Psoas muscle (tissue), 8 donors: ENCODE measurements around the gene CEP95. TPM values are rescaled to one million over a fixed set of nuclear protein-coding genes. Genes with fewer than 3 reads are reported as not detected.
"Not testable (repeated sequence)": the region's sequence is repeated elsewhere in the genome, so short reads cannot be mapped to it uniquely, and the experiment has no call there.

ENCODE experiments used
- ATAC-seq, 4 donors: fragments of 200-7000 bp; cut with Tn5 transposase; one replicate each; pipeline ENCODE4 v1.9.1; 2020; ENCODE audit warnings: moderate library complexity in 3 of 4, mild to moderate bottlenecking in 2 of 4
- DNase-seq, 2 donors: peaks; one replicate each; pipeline ENCODE4 v3.0.0-alpha.2; 2020
- H3K27ac ChIP-seq: fragments of 200-600 bp; one replicate; pipeline ENCODE4 v1.8.0; 2022
- H3K27me3 ChIP-seq, 3 donors: fragments of 200-600 bp in 1 of 3; one replicate each; pipeline versions ENCODE4 v1.6.1 to v1.8.0; 2013 to 2022; ENCODE audit warnings: low read length in 2 of 3, mild to moderate bottlenecking in 2 of 3, moderate library complexity in 1 of 3; ENCODE audit not compliant: insufficient read depth in 3 of 3
- H3K36me3 ChIP-seq, 2 donors: fragments of 200-600 bp in 1 of 2; one replicate each; pipeline versions ENCODE4 v1.6.1 to v1.8.0; 2013 to 2022; ENCODE audit warnings: low read depth in 1 of 2, mild to moderate bottlenecking in 1 of 2, moderate library complexity in 1 of 2; ENCODE audit not compliant: insufficient read depth in 1 of 2
- H3K4me1 ChIP-seq: fragments of 200-600 bp; one replicate; pipeline ENCODE4 v1.8.0; 2022
- H3K4me3 ChIP-seq: fragments of 200-600 bp; one replicate; pipeline ENCODE4 v1.8.0; 2022; ENCODE audit warnings: mild to moderate bottlenecking
- H3K9me3 ChIP-seq: fragments of 200-600 bp; one replicate; pipeline ENCODE4 v1.8.0; 2022
- WGBS, 3 donors: extraction: QIAGEN DNeasy Blood & Tissue Kit; methylation state at CpG; one replicate each; pipeline versions ENCODE4 v1.1.6 to v1.1.7; 2013; 5-methylcytosine and 5-hydroxymethylcytosine counted together
- intact Hi-C, 2 donors: fragments of 100-400 bp; cut with DNase I; formaldehyde crosslinking; loops; one replicate each; pipeline versions ENCODE4 v1.11.0 to v1.14.2; 2022
- polyA plus RNA-seq, 3 donors: library from polyadenylated mRNA; stranded (reverse); fragments of 200-250 nt; gene quantifications; one replicate each; pipeline ENCODE4 v1.2.3, GENCODE V29; 2013
- total RNA-seq, 4 donors: library from RNA; stranded (reverse); fragmentation: NEBNext Ultra II Directional in 2 of 4; extraction: Animal tissue kit (Norgen Biotek cat#: 25700) in 2 of 4; gene quantifications; one replicate each; pipeline versions ENCODE4 v1.2.1 to v1.2.4, GENCODE V29; 2021 to 2023
- TF ChIP-seq, protein P1 (sequence below): fragments of 200-600 bp; IDR thresholded peaks from one replicate; pipeline ENCODE4 v1.8.0; 2022; ENCODE audit warnings: antibody characterized with exemption
- donor health status: healthy with polysubstance abuse.
- donor health status: DM: no; HTN: no; CAD: no; lungs with moderate emphysema.
- donor health status: Bipolar disorder and iron deficiency.
- donor health status: healthy.
- donor health status: DM: yes; HTN: yes; CAD: no.
- donor health status: DM: no; HTN: no; CAD: no.
- donor health status: DM: no; HTN: no; CAD: no.
- donor health status: DM: yes; HTN: yes; CAD: no.

Gene CEP95
- total and polyA plus RNA-seq, 7 donors: 9.3 to 21.7 (median 15.7) TPM

DNA sequence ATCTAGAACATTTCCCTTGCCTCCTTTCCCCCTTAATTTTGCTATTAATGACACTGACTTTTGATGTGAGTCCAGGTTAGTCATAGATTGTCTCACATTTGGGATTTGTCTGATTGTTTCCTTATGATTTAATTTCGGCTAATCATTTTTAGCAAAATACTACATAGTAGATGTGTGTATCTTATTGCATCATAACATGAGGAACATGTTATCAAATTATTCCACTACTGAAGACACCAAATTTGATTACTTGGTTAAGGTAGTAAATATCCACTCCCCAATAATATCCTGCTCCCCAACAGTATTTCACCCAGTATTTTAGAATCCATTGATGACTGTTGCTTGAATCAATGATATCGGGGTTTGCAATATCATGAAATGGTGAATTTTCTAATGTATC lies 12.7 kb upstream of the CEP95 start:
- TF ChIP-seq, protein P1, sequence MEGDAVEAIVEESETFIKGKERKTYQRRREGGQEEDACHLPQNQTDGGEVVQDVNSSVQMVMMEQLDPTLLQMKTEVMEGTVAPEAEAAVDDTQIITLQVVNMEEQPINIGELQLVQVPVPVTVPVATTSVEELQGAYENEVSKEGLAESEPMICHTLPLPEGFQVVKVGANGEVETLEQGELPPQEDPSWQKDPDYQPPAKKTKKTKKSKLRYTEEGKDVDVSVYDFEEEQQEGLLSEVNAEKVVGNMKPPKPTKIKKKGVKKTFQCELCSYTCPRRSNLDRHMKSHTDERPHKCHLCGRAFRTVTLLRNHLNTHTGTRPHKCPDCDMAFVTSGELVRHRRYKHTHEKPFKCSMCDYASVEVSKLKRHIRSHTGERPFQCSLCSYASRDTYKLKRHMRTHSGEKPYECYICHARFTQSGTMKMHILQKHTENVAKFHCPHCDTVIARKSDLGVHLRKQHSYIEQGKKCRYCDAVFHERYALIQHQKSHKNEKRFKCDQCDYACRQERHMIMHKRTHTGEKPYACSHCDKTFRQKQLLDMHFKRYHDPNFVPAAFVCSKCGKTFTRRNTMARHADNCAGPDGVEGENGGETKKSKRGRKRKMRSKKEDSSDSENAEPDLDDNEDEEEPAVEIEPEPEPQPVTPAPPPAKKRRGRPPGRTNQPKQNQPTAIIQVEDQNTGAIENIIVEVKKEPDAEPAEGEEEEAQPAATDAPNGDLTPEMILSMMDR: no peak
- Histone ChIP-seq H3K27me3 (no peaks in the 10 kb centered on the region), H3K4me1 (peaks cover 31% of the 10 kb centered on the region), H3K36me3 (peaks cover 0 to 61% of the 10 kb centered on the region in 2 donors), H3K4me3 (no peak overlapping the region), H3K27ac (no peak overlapping the region), H3K9me3 (no peaks in the 10 kb centered on the region)
- no peak for DNase-seq
- 92 to 93% (median 92%) methylated on average over 2 of the region's 2 CpGs for WGBS, 3 donors
- intact Hi-C loops: no loop called here
- ATAC-seq: no peak

DNA sequence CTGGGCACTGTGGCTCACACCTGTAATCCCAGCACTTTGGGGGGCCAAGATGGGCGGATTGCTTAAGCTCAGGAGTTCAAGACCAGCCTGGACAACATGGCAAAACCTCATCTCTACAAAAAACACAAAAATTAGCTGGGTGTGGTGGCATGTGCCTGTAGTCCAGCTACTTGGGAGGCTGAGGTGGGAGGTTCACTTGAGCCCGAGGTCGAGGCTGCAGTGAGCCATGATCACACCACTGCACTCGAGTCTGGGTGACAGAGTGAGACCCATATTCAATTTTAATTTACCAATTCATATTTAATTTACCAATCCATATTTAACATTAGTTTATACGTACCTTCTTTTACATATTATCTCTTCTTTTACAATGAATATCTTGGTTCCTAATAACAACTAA lies 11.5 kb upstream of the CEP95 start:
- H3K27me3 ChIP-seq, DNase-seq, ATAC-seq, H3K27ac ChIP-seq, H3K9me3 ChIP-seq, intact Hi-C loops: not testable (repeated sequence)
- Histone ChIP-seq H3K4me1 (peaks cover 31% of the 10 kb centered on the region), H3K4me3 (peak overlapping the region; percentile 76), H3K36me3 (peaks cover 7 to 61% of the 10 kb centered on the region in 2 donors)
- WGBS, 3 donors: 85 to 90% (median 90%) methylated on average over 5 of the region's 5 CpGs

DNA sequence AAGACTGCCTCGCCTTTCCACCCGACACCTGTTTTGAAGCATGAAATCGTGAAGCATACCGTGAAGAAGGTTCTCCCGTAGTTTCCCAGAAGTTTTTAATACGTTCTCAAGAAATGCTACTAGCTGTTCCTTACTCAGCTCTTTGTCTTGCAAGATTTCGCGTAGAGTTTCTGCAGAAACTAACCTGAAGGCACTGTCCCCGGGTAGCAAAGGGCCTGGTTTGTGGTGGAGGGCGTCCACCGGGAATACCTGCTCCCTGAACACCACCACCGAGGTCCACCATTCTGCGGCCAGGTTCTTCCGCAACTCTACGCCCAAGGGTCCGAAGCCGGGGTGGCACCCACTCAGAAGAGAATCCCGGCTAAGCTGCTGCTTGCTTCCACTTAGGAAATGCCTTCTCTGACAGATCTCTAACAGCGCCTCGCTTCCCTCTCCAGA lies 10.4 kb upstream of the CEP95 start:
- TF ChIP-seq, protein P1: no peak
- peaks cover 17 to 62% of the 10 kb centered on the region in 2 donors for H3K36me3 ChIP-seq

DNA sequence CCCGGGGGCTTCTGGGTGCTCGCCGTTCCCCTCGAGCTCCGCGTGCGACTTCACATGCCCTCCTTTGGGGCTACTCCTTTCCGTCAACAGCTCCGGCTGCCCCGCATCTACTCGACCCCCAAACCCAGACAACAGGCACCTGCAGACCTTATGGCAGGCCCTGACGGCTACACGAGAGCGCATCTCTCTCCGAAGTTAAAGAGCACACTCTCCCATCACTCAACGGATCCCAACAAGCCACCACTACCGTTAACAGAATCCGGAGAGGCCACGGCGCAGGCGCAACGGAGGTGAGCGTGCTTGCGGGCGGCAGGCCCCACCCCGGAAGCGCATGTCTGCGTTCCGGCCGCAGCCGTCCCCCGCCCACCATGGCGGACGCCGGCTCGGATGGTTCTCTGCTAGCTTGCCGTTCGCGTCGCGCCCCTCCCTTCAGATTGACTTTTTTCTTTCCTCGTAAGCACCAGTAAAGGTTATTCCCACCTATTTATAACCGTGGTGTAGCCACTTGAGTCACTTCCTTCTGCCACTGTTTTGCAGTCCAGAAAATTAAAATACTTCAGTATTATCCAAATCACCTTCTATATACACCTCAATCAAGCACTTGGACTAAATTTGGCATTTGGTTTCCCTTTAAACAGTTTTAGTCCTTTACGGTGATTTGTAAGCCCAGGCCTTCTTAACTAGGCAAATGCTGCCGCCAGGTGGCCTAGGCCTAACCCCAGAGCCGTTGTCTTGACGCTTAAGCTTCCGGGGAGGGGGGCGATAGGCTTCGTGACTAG lies 9.8 kb upstream of the CEP95 start, which contains the start of gene POLG2:
Gene POLG2, minus strand, starts transcription at position 269 of the 779 bp plus-strand sequence. Its CDS starts 86 bp downstream, at position 183.
- H3K4me1 ChIP-seq: peaks cover 34% of the 10 kb centered on the region
- 0 to 1% (median 1%) methylated on average over 50 of the region's 50 CpGs for WGBS, 3 donors
- TF ChIP-seq, protein P1: peak; percentile 46
- H3K36me3 ChIP-seq: peaks cover 22 to 62% of the 10 kb centered on the region in 2 donors
- peak; percentile 96 to 97 for DNase-seq
- ATAC-seq: peak; percentile 94 to 97 (median 96)
- H3K27me3 ChIP-seq: no peaks in the 10 kb centered on the region
- H3K27ac ChIP-seq: peak within 1 kb of the TSS; percentile 87
- H3K9me3 ChIP-seq: no peaks in the 10 kb centered on the region
- intact Hi-C loops: no loop called here
- peak within 1 kb of the TSS; percentile 76 for H3K4me3 ChIP-seq

More for the DNA sequence above, 10.4 kb upstream of the CEP95 start:
- ATAC-seq (no peak), DNase-seq (no peak)
- Histone ChIP-seq H3K27me3 (no peaks in the 10 kb centered on the region), H3K9me3 (no peaks in the 10 kb centered on the region), H3K4me3 (peak overlapping the region; percentile 76), H3K27ac (peak overlapping the region; percentile 87), H3K4me1 (peaks cover 31% of the 10 kb centered on the region)
- intact Hi-C loops: no loop called here
- 0 to 1% (median 1%) methylated on average over 20 of the region's 20 CpGs for WGBS, 3 donors

DNA sequence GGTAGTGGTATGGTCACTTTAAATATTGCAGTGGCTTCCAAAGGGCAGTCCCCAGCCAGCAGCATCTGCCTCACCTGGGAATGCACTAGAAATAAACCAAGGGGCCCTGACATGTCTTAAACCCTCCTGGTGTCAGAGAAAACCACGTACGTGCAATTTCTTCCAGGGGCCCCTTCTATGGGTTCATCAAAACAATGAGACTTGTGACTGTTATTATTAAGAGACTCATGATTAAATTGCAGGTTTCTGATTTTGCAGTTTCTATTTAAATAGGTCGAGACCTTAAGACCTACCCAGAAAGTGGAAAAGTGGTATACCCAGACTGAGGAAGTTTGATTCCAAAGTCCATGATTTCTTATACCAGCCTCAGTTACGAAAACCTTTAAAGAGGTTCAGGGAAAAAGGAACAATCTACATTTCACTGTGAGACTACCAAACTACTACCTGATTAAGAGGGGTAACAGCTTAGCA lies 9.2 kb upstream of the CEP95 start:
- no peaks in the 10 kb centered on the region for H3K9me3 ChIP-seq
- TF ChIP-seq, protein P1: no peak
- H3K4me1 ChIP-seq: peaks cover 39% of the 10 kb centered on the region
- intact Hi-C loops: no loop called here
- peaks cover 28 to 62% of the 10 kb centered on the region in 2 donors for H3K36me3 ChIP-seq
- ATAC-seq (no peak), DNase-seq (no peak)
- 44 to 55% (median 45%) methylated on average over 4 of the region's 4 CpGs for WGBS, 3 donors
- H3K4me3 ChIP-seq: peak overlapping the region; percentile 76
- H3K27ac ChIP-seq: peak overlapping the region; percentile 87
- no peaks in the 10 kb centered on the region for H3K27me3 ChIP-seq
